K562 (cell line): ENCODE data around the gene DDX46. TPM values are rescaled to one million over a fixed set of nuclear protein-coding genes. Genes with fewer than 3 reads are reported as not detected.
A peak's percentile ranks its signal among the peaks of the same experiment; 100 is the strongest.

Experiments used
- CBX3 ChIP-seq, 2 experiments: IDR thresholded peaks; 1 replicate in 1 of 2; 2 replicates in 1 of 2; pipeline ENCODE4 v1.6.1; 2012; ENCODE audit warnings: inconsistent platforms in 2 of 2, low read length in 2 of 2, borderline replicate concordance in 1 of 2, control low read depth in 1 of 2
- ETV5 ChIP-seq: sonication (generic); formaldehyde crosslinking; IDR thresholded peaks from 2 replicates; pipeline ENCODE4 v1.4.0; 2020; ENCODE audit warnings: low read depth, mild to moderate bottlenecking, missing genetic modification reagents
- SMARCB1 ChIP-seq: IDR thresholded peaks from 2 replicates; pipeline ENCODE4 v1.6.1; 2011; ENCODE audit warnings: improper control_type of control experiment, low read depth; ENCODE audit not compliant: insufficient read length
- SUPT5H ChIP-seq: fragments of 450-650 bp; IDR thresholded peaks from 2 replicates; pipeline ENCODE4 v1.6.1; 2016
- TFAM ChIP-seq: fragments of 250-450 bp; sonication (Bioruptor Pico); conservative IDR thresholded peaks from 2 replicates; pipeline ENCODE4 v1.5.0; 2021; ENCODE audit warnings: mild to moderate bottlenecking, moderate library complexity
- polyA plus RNA-seq, 8 experiments: library from polyadenylated mRNA; depleted of rRNA in 4 of 8; stranded (reverse) in 5 of 8; unstranded in 3 of 8; fragments of >200 nt; fragmentation: Nextera tagmentation in 2 of 8; fragmentation: Illumina TruSeq in 1 of 8; extraction: Ambion mirVana in 2 of 8; extraction: Trizol in 1 of 8; gene quantifications; 2 replicates each; pipeline versions ENCODE4 v1.2.1 to v1.2.3, GENCODE V29; 2011 to 2014; ENCODE audit warnings: inconsistent platforms in 1 of 8, missing spikeins in 1 of 8
- total RNA-seq, 7 experiments: library from RNA; depleted of rRNA in 6 of 7; stranded (reverse); fragments of >200 nt in 6 of 7; fragmentation: Illumina TruSeq in 2 of 7; extraction: Trizol in 2 of 7; gene quantifications; 2 replicates each; pipeline versions ENCODE4 v1.2.1 to v1.2.3, GENCODE V29; 2011 to 2021; ENCODE audit warnings: low replicate concordance in 1 of 7
- TF ChIP-seq, protein P1 (sequence below), 2 experiments: fragments of 450-650 bp in 1 of 2; sonication (generic) in 1 of 2; formaldehyde crosslinking in 1 of 2; IDR thresholded peaks; 2 replicates each; pipeline versions ENCODE4 v1.7.1 to v1.9.0; 2016 to 2022; ENCODE audit warnings: inconsistent platforms in 1 of 2, mild to moderate bottlenecking in 1 of 2, missing genetic modification reagents in 1 of 2
- TF ChIP-seq, protein P2 (sequence below), 2 experiments: IDR thresholded peaks; 2 replicates each; pipeline ENCODE4 v1.6.1; 2012; ENCODE audit warnings: improper control_type of control experiment in 2 of 2, low read depth in 2 of 2, low read length in 2 of 2, borderline replicate concordance in 1 of 2
- TF ChIP-seq, protein P3 (sequence below), 2 experiments: fragments of 150-350 bp in 1 of 2; IDR thresholded peaks; 2 replicates each; pipeline ENCODE4 v1.6.1; 2012 to 2016; ENCODE audit warnings: low read depth in 2 of 2, low read length in 2 of 2, mild to moderate bottlenecking in 1 of 2, moderate library complexity in 1 of 2

DDX46 gene
- total and polyA plus RNA-seq, 9 of the 15 experiments (the other 6 are each of a cell fraction or from before 2014, with no cell fraction given), result 26.2 to 99.0 (median 76.4) TPM

DNA sequence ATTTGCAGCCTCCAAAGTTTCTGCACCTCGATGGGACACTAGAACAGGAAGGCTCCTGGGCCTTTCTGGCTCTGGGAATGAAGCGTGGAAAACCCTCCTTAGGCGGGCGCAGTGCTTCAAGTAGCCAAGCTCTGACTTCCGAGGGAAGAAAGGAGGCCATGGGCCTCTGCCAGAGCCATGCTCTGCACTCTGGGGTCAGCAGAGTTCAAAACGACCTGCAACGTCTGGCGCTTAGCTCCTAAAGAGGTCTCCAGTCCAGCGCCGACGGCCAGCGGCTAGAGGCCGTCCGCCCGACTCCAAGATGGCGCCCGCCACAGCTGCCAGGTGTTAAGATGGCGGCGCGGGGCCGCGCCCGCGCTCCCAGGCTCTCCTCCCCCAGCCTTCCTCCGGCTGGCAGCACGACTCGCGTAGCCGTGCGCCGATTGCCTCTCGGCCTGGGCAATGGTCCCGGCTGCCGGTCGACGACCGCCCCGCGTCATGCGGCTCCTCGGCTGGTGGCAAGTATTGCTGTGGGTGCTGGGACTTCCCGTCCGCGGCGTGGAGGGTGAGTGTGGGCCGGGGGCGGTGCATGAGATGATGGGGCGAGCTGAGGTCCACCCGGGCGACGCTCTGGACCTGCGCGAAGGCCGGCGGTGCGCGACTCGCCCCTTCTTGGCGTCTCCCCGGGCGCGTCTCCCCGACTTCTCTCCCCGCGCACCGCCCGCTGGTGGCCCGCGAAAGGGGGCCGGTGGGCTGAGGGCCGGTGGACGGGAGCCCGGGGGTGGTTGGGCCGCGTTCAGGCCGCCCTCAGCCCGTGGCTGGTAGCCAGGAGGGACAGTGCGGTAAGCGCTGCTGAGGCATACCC, 115.6 kb downstream of the DDX46 start, which contains the start of gene TXNDC15 (continued):
- TF ChIP-seq, protein P1, sequence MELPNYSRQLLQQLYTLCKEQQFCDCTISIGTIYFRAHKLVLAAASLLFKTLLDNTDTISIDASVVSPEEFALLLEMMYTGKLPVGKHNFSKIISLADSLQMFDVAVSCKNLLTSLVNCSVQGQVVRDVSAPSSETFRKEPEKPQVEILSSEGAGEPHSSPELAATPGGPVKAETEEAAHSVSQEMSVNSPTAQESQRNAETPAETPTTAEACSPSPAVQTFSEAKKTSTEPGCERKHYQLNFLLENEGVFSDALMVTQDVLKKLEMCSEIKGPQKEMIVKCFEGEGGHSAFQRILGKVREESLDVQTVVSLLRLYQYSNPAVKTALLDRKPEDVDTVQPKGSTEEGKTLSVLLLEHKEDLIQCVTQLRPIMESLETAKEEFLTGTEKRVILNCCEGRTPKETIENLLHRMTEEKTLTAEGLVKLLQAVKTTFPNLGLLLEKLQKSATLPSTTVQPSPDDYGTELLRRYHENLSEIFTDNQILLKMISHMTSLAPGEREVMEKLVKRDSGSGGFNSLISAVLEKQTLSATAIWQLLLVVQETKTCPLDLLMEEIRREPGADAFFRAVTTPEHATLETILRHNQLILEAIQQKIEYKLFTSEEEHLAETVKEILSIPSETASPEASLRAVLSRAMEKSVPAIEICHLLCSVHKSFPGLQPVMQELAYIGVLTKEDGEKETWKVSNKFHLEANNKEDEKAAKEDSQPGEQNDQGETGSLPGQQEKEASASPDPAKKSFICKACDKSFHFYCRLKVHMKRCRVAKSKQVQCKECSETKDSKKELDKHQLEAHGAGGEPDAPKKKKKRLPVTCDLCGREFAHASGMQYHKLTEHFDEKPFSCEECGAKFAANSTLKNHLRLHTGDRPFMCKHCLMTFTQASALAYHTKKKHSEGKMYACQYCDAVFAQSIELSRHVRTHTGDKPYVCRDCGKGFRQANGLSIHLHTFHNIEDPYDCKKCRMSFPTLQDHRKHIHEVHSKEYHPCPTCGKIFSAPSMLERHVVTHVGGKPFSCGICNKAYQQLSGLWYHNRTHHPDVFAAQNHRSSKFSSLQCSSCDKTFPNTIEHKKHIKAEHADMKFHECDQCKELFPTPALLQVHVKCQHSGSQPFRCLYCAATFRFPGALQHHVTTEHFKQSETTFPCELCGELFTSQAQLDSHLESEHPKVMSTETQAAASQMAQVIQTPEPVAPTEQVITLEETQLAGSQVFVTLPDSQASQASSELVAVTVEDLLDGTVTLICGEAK (IDR thresholded peaks at IDR 0.05), result 0 out of 2 replicates have a peak, but pooled peaks have one; percentile 14
- TF ChIP-seq, protein P1 (CRISPR knock-in tag; IDR thresholded peaks at IDR 0.05), result no peak
- TF ChIP-seq SUPT5H (peak; percentile 81), ETV5 (CRISPR knock-in tag) (peak; percentile 73), TFAM (CRISPR knock-in tag) (no peak), CBX3 (IDR thresholded peaks at IDR 0.05; ENCODE audit: borderline replicate concordance in 1 of 2, low read length in 2 of 2) (peak in 1 of 2 experiments; percentile 49; a peak in 1 of 3 replicates), SMARCB1 (no peak)
- TF ChIP-seq, protein P2, sequence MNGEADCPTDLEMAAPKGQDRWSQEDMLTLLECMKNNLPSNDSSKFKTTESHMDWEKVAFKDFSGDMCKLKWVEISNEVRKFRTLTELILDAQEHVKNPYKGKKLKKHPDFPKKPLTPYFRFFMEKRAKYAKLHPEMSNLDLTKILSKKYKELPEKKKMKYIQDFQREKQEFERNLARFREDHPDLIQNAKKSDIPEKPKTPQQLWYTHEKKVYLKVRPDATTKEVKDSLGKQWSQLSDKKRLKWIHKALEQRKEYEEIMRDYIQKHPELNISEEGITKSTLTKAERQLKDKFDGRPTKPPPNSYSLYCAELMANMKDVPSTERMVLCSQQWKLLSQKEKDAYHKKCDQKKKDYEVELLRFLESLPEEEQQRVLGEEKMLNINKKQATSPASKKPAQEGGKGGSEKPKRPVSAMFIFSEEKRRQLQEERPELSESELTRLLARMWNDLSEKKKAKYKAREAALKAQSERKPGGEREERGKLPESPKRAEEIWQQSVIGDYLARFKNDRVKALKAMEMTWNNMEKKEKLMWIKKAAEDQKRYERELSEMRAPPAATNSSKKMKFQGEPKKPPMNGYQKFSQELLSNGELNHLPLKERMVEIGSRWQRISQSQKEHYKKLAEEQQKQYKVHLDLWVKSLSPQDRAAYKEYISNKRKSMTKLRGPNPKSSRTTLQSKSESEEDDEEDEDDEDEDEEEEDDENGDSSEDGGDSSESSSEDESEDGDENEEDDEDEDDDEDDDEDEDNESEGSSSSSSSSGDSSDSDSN (IDR thresholded peaks at IDR 0.05; ENCODE audit: borderline replicate concordance in 1 of 2, low read depth in 2 of 2, low read length in 2 of 2), result peak; percentile 14 to 60; a peak in 1 of 4 replicates
- TF ChIP-seq, protein P3, sequence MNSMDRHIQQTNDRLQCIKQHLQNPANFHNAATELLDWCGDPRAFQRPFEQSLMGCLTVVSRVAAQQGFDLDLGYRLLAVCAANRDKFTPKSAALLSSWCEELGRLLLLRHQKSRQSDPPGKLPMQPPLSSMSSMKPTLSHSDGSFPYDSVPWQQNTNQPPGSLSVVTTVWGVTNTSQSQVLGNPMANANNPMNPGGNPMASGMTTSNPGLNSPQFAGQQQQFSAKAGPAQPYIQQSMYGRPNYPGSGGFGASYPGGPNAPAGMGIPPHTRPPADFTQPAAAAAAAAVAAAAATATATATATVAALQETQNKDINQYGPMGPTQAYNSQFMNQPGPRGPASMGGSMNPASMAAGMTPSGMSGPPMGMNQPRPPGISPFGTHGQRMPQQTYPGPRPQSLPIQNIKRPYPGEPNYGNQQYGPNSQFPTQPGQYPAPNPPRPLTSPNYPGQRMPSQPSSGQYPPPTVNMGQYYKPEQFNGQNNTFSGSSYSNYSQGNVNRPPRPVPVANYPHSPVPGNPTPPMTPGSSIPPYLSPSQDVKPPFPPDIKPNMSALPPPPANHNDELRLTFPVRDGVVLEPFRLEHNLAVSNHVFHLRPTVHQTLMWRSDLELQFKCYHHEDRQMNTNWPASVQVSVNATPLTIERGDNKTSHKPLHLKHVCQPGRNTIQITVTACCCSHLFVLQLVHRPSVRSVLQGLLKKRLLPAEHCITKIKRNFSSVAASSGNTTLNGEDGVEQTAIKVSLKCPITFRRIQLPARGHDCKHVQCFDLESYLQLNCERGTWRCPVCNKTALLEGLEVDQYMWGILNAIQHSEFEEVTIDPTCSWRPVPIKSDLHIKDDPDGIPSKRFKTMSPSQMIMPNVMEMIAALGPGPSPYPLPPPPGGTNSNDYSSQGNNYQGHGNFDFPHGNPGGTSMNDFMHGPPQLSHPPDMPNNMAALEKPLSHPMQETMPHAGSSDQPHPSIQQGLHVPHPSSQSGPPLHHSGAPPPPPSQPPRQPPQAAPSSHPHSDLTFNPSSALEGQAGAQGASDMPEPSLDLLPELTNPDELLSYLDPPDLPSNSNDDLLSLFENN (IDR thresholded peaks at IDR 0.05; ENCODE audit: low read depth in 2 of 2, low read length in 2 of 2), result no peak
